OCI-LY3 (cell line): ENCODE measurements around the gene OVCA2.

Experiments
- H2AFZ ChIP-seq: fragments of 200-600, 300-600 bp; shearing (Covaris generic); 2 replicates; pipeline ENCODE4 v1.6.0; 2014; ENCODE audit warnings: antibody characterized with exemption, low read depth, low read length
- H3K27ac ChIP-seq: fragments of 200-600, 300-600 bp; sonication (generic); 2 replicates; pipeline ENCODE4 v1.5.1; 2014; ENCODE audit warnings: mild to moderate bottlenecking, low read length, moderate library complexity, mixed read lengths
- H3K27me3 ChIP-seq: fragments of 200-600, 300-600 bp; sonication (generic); 2 replicates; pipeline ENCODE4 v1.6.1; 2014; ENCODE audit warnings: low read depth, low read length, mixed read lengths
- H3K36me3 ChIP-seq: fragments of 200-600, 300-600 bp; sonication (generic); replicated peaks from 2 replicates; pipeline ENCODE3; 2014; ENCODE audit warnings: low read depth, low read length, mixed read lengths
- H3K4me1 ChIP-seq: fragments of 300-600, 200-600 bp; sonication (generic); 2 replicates; pipeline ENCODE4 v1.6.1; 2014; ENCODE audit warnings: low read length, mixed read lengths
- H3K4me2 ChIP-seq: fragments of 200-600, 300-600 bp; sonication (generic); 2 replicates; pipeline ENCODE4 v1.6.1; 2014; ENCODE audit warnings: low read length, mixed read lengths
- H3K4me3 ChIP-seq: fragments of 300-600, 200-600 bp; sonication (generic); 2 replicates; pipeline ENCODE4 v1.5.1; 2014; ENCODE audit warnings: antibody characterized with exemption, mild to moderate bottlenecking, low read length, moderate library complexity
- H3K79me2 ChIP-seq: fragments of 300-600, 200-600 bp; shearing (Covaris generic); 2 replicates; pipeline ENCODE4 v1.6.1; 2014; ENCODE audit warnings: mild to moderate bottlenecking, low read length, mixed read lengths
- H3K9ac ChIP-seq: fragments of 300-600, 200-600 bp; shearing (Covaris generic); 2 replicates; pipeline ENCODE4 v1.6.0; 2014; ENCODE audit warnings: mild to moderate bottlenecking, low read length, moderate library complexity
- H3K9me3 ChIP-seq: fragments of 200-600, 300-600 bp; shearing (Covaris generic); 2 replicates; pipeline ENCODE4 v1.6.1; 2014; ENCODE audit warnings: low read length, mixed read lengths; ENCODE audit not compliant: insufficient read depth
- H4K20me1 ChIP-seq: fragments of 200-600, 300-600 bp; sonication (generic); 2 replicates; pipeline ENCODE4 v1.6.1; 2016; ENCODE audit warnings: low read length, mixed read lengths; ENCODE audit not compliant: insufficient read depth
- EZH2phosphoT487 ChIP-seq: fragments of 200-600 bp; shearing (Covaris generic); IDR thresholded peaks from 2 replicates; pipeline ENCODE4 v1.6.1; 2018; ENCODE audit warnings: antibody characterized with exemption, mixed run types, low read depth
- TF ChIP-seq, protein P1 (sequence below): fragments of 200-600, 300-600 bp; sonication (generic); IDR thresholded peaks from 2 replicates; pipeline ENCODE4 v1.5.1; 2014; ENCODE audit warnings: antibody characterized with exemption, low read length, low read depth

Gene OVCA2

DNA sequence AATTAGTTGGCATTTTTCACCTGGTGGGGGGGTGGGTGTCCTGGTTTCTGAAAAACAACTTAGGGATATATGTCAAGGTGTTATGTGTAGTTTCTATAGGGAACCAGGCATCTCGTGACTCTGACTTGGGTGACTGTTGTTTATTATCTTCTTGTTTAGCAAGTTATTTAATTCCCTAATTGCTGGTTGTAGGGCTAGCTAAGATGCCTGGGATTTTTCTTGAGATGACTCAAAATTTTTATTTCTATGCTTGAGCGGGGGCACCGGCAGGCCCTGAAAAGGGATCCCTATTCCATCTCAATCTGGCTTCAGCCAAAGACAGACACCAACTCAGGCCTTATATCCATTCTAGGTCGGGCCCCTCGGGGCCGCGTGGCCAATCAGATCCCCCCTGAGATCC is 8.7 kb upstream of the OVCA2 start:
- Histone ChIP-seq H4K20me1 (no peaks in the 10 kb centered on the region), H3K27ac (no peak overlapping the region), H3K9me3 (no peaks in the 10 kb centered on the region), H3K27me3 (no peaks in the 10 kb centered on the region), H3K4me3 (no peak overlapping the region), H3K4me1 (peaks cover 41% of the 10 kb centered on the region), H3K36me3 (no peaks in the 10 kb centered on the region), H3K4me2 (0 out of 2 replicates have a peak overlapping the region, but pooled peaks have one; percentile 14), H3K9ac (no peak overlapping the region), H2AFZ (no peak overlapping the region), H3K79me2 (peaks cover 22% of the 10 kb centered on the region)
- TF ChIP-seq, protein P1, sequence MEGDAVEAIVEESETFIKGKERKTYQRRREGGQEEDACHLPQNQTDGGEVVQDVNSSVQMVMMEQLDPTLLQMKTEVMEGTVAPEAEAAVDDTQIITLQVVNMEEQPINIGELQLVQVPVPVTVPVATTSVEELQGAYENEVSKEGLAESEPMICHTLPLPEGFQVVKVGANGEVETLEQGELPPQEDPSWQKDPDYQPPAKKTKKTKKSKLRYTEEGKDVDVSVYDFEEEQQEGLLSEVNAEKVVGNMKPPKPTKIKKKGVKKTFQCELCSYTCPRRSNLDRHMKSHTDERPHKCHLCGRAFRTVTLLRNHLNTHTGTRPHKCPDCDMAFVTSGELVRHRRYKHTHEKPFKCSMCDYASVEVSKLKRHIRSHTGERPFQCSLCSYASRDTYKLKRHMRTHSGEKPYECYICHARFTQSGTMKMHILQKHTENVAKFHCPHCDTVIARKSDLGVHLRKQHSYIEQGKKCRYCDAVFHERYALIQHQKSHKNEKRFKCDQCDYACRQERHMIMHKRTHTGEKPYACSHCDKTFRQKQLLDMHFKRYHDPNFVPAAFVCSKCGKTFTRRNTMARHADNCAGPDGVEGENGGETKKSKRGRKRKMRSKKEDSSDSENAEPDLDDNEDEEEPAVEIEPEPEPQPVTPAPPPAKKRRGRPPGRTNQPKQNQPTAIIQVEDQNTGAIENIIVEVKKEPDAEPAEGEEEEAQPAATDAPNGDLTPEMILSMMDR, result no peak
- no peak for TF ChIP-seq EZH2phosphoT487

DNA sequence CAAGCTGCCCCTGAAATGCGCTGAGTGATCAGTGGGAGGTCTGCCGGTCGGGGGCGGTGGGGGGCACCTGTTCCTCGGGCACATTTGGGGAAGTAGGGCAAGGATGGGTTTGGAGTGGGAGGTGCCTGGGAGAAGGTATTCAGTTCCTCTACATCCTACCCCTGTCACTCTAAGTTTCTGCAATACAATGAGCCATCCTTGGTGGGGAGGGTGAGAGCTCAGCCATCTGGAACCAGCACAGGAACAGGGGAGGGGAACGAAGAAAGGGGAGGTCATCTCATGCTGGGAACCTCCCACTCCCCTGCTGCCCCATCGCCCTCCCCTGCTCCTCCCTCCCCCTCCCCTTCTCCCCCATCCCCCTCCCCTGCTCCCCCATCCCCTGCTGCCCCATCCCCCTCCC is 7.7 kb upstream of the OVCA2 start:
- H4K20me1 ChIP-seq, result no peaks in the 10 kb centered on the region
- H3K4me3 ChIP-seq, result no peak overlapping the region
- TF ChIP-seq, protein P1, result no peak
- no peak for TF ChIP-seq EZH2phosphoT487
- no peak overlapping the region for H3K27ac ChIP-seq
- H3K36me3 ChIP-seq, result no peaks in the 10 kb centered on the region
- no peaks in the 10 kb centered on the region for H3K27me3 ChIP-seq
- peaks cover 31% of the 10 kb centered on the region for H3K4me1 ChIP-seq
- H3K79me2 ChIP-seq, result peaks cover 22% of the 10 kb centered on the region
- no peak overlapping the region for H2AFZ ChIP-seq
- H3K4me2 ChIP-seq, result no peak overlapping the region; the same call in 1 of the 2 replicates
- no peaks in the 10 kb centered on the region for H3K9me3 ChIP-seq
- no peak overlapping the region for H3K9ac ChIP-seq

DNA sequence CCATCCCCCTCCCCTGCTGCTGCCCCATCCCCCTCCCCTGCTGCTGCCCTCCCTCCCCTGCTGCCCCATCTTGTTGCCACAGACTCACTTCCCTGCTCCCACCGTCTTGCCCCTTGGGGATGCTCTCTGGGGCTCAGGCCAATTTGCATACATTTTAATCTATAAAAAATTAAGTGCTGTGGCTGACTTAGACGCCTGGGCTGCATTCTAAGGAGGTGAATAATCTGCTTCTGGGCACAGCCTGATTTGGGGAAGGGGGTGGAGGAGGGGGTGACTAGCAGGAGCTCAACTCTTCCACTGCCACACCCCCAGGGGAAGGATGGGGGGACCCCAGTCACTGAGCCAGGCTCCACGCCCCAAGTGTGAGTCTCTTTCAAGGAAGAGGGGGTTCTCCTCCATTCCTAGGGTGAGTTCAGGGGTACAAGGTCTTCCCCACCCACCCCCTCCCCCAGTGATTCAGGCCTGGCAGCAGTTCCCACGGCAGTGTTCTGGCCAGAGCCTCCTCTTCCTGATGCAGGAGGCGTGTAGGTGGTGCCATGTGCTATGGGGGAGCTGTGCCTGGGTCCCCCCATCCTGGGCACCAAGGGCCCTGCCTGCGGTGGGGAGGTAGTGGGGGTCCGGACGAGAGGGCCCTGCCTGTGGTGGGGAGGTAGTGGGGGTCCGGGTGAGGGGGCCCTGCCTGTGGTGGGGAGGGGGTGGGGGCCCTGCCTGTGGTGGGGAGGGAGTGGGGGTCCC is 6.8 kb upstream of the OVCA2 start:
- Histone ChIP-seq H3K27me3 (no peaks in the 10 kb centered on the region), H3K27ac (no peak overlapping the region), H3K4me2 (no peak overlapping the region), H2AFZ (no peak overlapping the region), H3K79me2 (peaks cover 22% of the 10 kb centered on the region), H3K36me3 (no peaks in the 10 kb centered on the region), H3K9me3 (no peaks in the 10 kb centered on the region), H4K20me1 (no peaks in the 10 kb centered on the region), H3K9ac (no peak overlapping the region), H3K4me1 (peaks cover 26% of the 10 kb centered on the region), H3K4me3 (no peak overlapping the region)
- no peak for TF ChIP-seq EZH2phosphoT487
- TF ChIP-seq, protein P1, result no peak

DNA sequence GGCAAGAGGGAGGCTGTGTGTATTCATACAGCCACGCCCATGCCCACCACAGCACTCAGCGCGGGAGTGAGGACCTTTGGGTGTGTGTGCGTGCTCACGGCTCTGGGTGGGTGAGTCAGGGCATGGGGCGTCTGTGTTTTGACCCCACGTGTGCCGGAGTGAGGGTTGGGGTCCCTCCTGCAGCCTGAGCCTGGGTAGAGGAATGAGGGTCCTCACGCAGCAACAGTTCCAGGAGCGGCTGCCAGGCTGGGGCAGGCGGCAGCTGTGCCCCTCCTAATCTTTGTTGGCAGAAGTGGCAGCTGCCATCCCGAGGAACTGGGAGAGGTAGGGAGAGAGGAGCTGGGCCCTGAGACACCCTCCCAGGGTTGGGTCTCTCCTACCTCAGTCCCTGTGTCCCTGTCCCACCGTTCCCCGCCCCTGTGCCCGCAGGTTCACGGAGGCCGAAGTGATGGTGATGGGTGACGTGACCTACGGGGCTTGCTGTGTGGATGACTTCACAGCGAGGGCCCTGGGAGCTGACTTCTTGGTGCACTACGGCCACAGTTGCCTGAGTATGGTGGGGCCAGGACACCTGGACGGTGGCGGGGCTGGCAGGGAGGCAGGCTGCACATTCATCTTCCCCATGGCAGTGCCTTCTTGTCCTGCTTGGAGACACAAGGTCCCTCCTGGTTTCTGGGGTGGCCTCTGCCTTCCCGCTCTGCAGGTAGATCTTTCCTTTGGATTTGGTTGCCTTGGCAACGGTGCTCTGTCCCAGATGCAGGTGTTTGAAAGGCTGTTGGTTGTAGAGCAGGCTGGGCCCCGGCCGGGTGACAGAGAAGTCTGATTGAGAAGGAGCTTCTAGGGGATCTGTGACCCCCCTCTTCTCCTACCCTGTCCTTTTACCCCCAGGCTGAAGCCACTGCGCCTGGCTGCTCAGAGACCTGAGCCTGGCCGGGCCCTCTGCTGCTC is 6.0 kb upstream of the OVCA2 start:
- no peaks in the 10 kb centered on the region for H4K20me1 ChIP-seq
- H3K9me3 ChIP-seq, result no peaks in the 10 kb centered on the region
- no peak overlapping the region for H2AFZ ChIP-seq
- H3K9ac ChIP-seq, result no peak overlapping the region
- TF ChIP-seq EZH2phosphoT487, result no peak
- TF ChIP-seq, protein P1, result no peak
- H3K27me3 ChIP-seq, result no peaks in the 10 kb centered on the region
- H3K36me3 ChIP-seq, result peaks cover 4% of the 10 kb centered on the region
- H3K4me2 ChIP-seq, result no peak overlapping the region
- no peak overlapping the region for H3K4me3 ChIP-seq
- no peak overlapping the region for H3K27ac ChIP-seq
- peaks cover 14% of the 10 kb centered on the region for H3K79me2 ChIP-seq
- peaks cover 25% of the 10 kb centered on the region for H3K4me1 ChIP-seq
